ENCODE measurements around the gene TRAPPC10. TPM values are rescaled to one million over a fixed set of nuclear protein-coding genes. Genes with fewer than 3 reads are reported as not detected.

The TRAPPC10 gene
- total RNA-seq, 2 donors from 2014 or later = 45.9 to 47.9 TPM

DNA sequence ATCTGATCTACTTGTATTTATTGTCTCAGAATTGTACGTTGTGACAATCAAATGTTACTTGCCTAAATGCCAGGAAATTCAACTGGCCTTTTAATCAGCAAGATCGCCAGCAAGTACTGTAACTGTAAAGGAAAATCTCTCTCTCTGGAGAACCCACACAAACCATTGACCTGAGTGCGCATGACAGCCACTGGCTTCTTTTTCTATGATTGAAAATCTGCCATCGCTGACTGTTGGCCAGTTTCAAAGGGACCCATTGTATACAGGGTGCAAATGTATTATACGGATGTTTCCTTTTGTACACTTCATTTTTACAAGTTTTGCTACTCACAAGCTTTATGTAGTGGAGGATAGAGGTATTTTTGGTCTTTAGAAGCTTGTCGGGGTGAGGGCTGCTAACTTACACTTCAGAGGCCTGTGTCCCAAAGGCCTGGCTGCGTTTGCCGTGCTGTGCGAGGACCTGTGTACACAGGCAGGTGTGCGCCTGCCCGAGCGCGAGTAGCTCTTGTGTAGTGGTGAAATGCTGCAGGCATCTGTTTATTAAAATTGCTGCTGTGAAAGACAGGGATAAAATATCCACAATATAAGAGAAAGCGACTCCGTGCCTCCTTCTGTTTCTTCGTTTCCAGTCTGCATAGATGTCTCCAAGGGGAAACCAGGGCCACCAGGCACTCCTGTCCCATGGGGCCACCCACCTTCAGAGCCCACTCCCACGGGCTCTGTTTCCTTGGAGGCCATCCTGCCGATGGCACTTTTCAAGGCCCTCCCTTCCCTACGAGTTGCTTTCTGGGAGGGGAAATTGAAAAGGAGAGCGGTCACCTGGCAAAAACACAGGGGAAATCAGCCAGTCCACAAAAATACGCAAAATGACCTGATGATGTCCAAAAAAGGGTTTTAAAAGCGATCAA lies 25.3 kb upstream of the TRAPPC10 start:
- H3K9me3 ChIP-seq = no peaks in the 10 kb centered on the region
- TF ChIP-seq, protein P1, sequence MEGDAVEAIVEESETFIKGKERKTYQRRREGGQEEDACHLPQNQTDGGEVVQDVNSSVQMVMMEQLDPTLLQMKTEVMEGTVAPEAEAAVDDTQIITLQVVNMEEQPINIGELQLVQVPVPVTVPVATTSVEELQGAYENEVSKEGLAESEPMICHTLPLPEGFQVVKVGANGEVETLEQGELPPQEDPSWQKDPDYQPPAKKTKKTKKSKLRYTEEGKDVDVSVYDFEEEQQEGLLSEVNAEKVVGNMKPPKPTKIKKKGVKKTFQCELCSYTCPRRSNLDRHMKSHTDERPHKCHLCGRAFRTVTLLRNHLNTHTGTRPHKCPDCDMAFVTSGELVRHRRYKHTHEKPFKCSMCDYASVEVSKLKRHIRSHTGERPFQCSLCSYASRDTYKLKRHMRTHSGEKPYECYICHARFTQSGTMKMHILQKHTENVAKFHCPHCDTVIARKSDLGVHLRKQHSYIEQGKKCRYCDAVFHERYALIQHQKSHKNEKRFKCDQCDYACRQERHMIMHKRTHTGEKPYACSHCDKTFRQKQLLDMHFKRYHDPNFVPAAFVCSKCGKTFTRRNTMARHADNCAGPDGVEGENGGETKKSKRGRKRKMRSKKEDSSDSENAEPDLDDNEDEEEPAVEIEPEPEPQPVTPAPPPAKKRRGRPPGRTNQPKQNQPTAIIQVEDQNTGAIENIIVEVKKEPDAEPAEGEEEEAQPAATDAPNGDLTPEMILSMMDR (IDR thresholded peaks at IDR 0.05) = no peak
- H3K36me3 ChIP-seq = peaks cover 17% of the 10 kb centered on the region
- no peaks in the 10 kb centered on the region for H3K27me3 ChIP-seq (replicated peaks; ENCODE audit: insufficient read depth)
- ATAC-seq (ENCODE audit: insufficient number of reproducible peaks, low FRiP score, low read depth) (no peak), DNase-seq (ENCODE audit: low spot score) (no peak)
- no peak overlapping the region for H3K27ac ChIP-seq
- no peak overlapping the region for H3K4me3 ChIP-seq
- H3K4me1 ChIP-seq (ENCODE audit: control insufficient read depth in 1 of 2, low read depth in 2 of 2) = no peaks in the 10 kb centered on the region

DNA sequence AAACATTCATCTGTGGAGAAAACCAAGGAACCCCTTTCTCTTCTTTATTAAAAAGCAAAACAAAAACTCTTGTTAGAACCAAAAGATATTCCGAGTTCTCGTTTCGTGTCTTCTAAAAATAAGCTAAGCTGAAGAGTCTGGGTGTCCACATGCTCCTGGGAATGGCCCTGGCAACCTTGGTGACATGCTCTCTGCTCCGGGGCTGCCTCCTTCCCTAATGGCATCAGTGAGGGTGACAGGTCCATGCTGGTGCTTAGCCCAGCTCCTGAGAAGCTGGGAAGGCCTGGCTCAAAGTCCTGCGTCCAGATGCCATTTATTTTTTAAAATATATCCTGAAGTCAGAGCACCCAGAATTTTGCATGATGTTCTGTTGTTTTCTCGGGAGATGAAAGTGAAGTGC lies 24.6 kb upstream of the TRAPPC10 start:
- no peaks in the 10 kb centered on the region for H3K4me1 ChIP-seq (ENCODE audit: control insufficient read depth in 1 of 2, low read depth in 2 of 2)
- no peak overlapping the region for H3K27ac ChIP-seq
- H3K9me3 ChIP-seq = no peaks in the 10 kb centered on the region
- no peaks in the 10 kb centered on the region for H3K27me3 ChIP-seq (replicated peaks; ENCODE audit: insufficient read depth)
- ATAC-seq (ENCODE audit: insufficient number of reproducible peaks, low FRiP score, low read depth) (no peak), DNase-seq (ENCODE audit: low spot score) (no peak)
- H3K36me3 ChIP-seq = peaks cover 12% of the 10 kb centered on the region
- TF ChIP-seq, protein P1 (IDR thresholded peaks at IDR 0.05) = no peak
- H3K4me3 ChIP-seq = no peak overlapping the region

DNA sequence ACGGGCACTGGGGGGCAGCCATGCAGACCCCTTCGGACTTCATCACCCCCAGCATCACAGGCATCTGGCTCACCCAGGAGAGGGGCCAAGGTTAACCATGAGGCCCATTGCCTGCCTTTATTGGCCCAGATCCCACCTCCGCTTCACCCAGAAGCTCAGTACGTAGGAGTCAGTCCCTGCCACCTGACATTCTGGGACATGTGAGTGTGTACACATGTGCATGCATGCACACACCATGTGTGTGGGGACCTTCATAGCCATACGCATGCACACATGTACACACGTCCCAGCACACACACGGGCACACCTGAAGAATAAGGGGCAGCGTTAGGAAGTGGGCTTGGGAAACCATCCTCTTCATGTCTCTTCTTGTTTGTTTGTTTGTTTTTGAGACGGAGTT lies 24.1 kb upstream of the TRAPPC10 start:
- TF ChIP-seq, protein P1 (IDR thresholded peaks at IDR 0.05) = no peak
- no peak for ATAC-seq (ENCODE audit: insufficient number of reproducible peaks, low FRiP score, low read depth)

DNA sequence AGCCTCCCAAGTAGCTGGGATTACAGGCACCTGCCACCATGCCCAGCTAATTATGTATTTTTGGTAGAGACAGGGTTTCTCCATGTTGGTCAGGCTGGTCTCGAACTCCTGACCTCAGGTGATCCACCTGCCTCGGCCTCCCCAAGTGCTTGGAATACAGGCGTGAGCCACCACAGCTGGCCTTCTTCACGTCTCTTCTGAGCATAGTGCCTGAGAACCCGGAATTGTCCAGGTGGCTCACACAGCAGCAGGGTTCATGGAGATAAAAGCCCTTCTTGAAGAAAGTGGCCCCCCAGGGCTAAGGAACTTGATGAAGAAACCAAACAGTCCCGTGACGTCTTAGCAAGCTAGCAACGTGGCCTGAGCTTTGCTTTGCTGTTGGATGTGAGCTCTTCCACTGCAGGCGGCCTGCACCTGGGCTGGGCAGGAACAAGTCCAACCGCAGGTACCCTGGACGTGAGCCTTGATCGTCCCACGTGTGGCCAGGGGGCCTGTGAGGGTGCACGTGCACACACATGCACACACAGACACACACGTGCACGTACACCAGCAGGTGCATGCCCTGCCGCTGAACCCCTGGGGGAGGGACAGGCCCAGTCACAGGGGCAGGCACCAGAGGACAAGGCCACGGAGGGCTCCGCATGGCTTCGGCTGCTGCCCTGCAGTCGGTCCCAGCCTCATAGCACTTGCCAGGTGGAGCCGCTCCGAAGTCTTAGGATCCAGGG lies 23.4 kb upstream of the TRAPPC10 start:
- H3K27me3 ChIP-seq (replicated peaks; ENCODE audit: insufficient read depth) = no peaks in the 10 kb centered on the region
- no peaks in the 10 kb centered on the region for H3K4me1 ChIP-seq (ENCODE audit: control insufficient read depth in 1 of 2, low read depth in 2 of 2)
- DNase-seq (ENCODE audit: low spot score) (no peak), ATAC-seq (ENCODE audit: insufficient number of reproducible peaks, low FRiP score, low read depth) (no peak)
- TF ChIP-seq, protein P1 (IDR thresholded peaks at IDR 0.05) = no peak
- peaks cover 2% of the 10 kb centered on the region for H3K36me3 ChIP-seq
- H3K4me3 ChIP-seq = no peak overlapping the region
- no peaks in the 10 kb centered on the region for H3K9me3 ChIP-seq
- no peak overlapping the region for H3K27ac ChIP-seq

More for the DNA sequence above, 24.1 kb upstream of the TRAPPC10 start:
- Histone ChIP-seq H3K4me3 (no peak overlapping the region), H3K4me1 (ENCODE audit: control insufficient read depth in 1 of 2, low read depth in 2 of 2) (no peaks in the 10 kb centered on the region), H3K9me3 (no peaks in the 10 kb centered on the region), H3K36me3 (peaks cover 7% of the 10 kb centered on the region), H3K27me3 (replicated peaks; ENCODE audit: insufficient read depth) (no peaks in the 10 kb centered on the region), H3K27ac (no peak overlapping the region)
- DNase-seq (ENCODE audit: low spot score) = no peak

DNA sequence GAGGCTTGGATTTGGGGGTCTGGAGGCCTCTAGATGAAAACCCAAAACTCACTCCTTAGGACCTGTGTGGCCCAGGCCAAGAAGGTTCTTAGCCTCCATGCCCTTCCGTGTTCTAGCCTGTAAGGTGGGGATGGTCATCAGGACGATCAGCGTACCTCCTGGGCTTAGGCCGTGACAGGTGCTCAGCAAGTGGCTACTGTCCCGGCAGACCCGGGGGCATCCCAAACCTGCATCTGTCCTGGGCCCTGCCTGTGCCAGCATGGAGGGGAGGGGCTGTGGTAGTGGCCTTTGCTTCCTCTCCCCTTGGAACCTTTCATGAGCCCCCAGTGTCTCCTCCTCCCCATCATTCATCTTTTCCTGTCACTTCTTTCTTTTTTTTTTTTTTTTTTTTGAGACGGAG lies 22.7 kb upstream of the TRAPPC10 start:
- H3K27ac ChIP-seq = no peak overlapping the region
- H3K9me3 ChIP-seq = no peaks in the 10 kb centered on the region
- no peaks in the 10 kb centered on the region for H3K36me3 ChIP-seq
- no peak overlapping the region for H3K4me3 ChIP-seq
- DNase-seq (ENCODE audit: low spot score) (no peak), ATAC-seq (ENCODE audit: insufficient number of reproducible peaks, low FRiP score, low read depth) (no peak)
- TF ChIP-seq, protein P1 (IDR thresholded peaks at IDR 0.05) = no peak
- no peaks in the 10 kb centered on the region for H3K27me3 ChIP-seq (replicated peaks; ENCODE audit: insufficient read depth)
- no peaks in the 10 kb centered on the region for H3K4me1 ChIP-seq (ENCODE audit: control insufficient read depth in 1 of 2, low read depth in 2 of 2)
